Esophagus muscularis mucosa (tissue), 4 donors: Measurements from ENCODE around the gene ST7L. TPM values are rescaled to one million over a fixed set of nuclear protein-coding genes. Genes with fewer than 3 reads are reported as not detected.

Experiments
- DNase-seq: peaks from one replicate; pipeline ENCODE4 v3.0.0-alpha.2; 2017; ENCODE audit errors: extremely low spot score
- H3K27ac ChIP-seq, 4 donors: fragments of 200-600 bp; sonication (generic); replicated peaks in 1 of 4; 1 replicate in 3 of 4; 2 replicates in 1 of 4; pipeline ENCODE4 v1.5.1; 2016 to 2019; ENCODE audit warnings: mild to moderate bottlenecking in 1 of 4
- H3K27me3 ChIP-seq, 4 donors: fragments of 200-600 bp; sonication (generic); one replicate each; pipeline versions ENCODE4 v1.5.1 to v1.6.0; 2016 to 2019
- H3K36me3 ChIP-seq, 4 donors: fragments of 200-600 bp; sonication (generic); one replicate each; pipeline ENCODE4 v1.5.1; 2016 to 2019
- H3K4me1 ChIP-seq, 4 donors: fragments of 200-600 bp; sonication (generic); one replicate each; pipeline ENCODE4 v1.5.1; 2016 to 2019
- H3K4me3 ChIP-seq, 4 donors: fragments of 200-600 bp; sonication (generic); 1 replicate in 2 of 4; 2 replicates in 2 of 4; pipeline ENCODE4 v1.5.1; 2016 to 2019; ENCODE audit warnings: mild to moderate bottlenecking in 4 of 4, moderate library complexity in 1 of 4
- H3K9me3 ChIP-seq, 4 donors: fragments of 200-600 bp; sonication (generic); 1 replicate in 3 of 4; 2 replicates in 1 of 4; pipeline ENCODE4 v1.5.1; 2016 to 2019
- CTCF ChIP-seq, 3 experiments: fragments of 200-600 bp in 2 of 3; fragments of 450-650 bp in 1 of 3; sonication (generic) in 2 of 3; IDR thresholded peaks; one replicate each; pipeline ENCODE4 v1.5.1; 2017 to 2019; ENCODE audit warnings: antibody characterized with exemption in 3 of 3, mild to moderate bottlenecking in 2 of 3, moderate library complexity in 1 of 3
- EP300 ChIP-seq: sonication (generic); formaldehyde crosslinking; IDR thresholded peaks from one replicate; pipeline ENCODE4 v1.6.1; 2017; ENCODE audit warnings: antibody characterized with exemption
- POLR2A ChIP-seq: fragments of 450-650 bp; IDR thresholded peaks from one replicate; pipeline ENCODE4 v1.6.1; 2017; ENCODE audit warnings: antibody characterized with exemption, moderate library complexity, mild to moderate bottlenecking, low read depth
- POLR2AphosphoS5 ChIP-seq, 2 donors: sonication (generic); formaldehyde crosslinking; IDR thresholded peaks; one replicate each; pipeline ENCODE4 v1.6.1; 2017; ENCODE audit warnings: antibody characterized with exemption in 2 of 2
- WGBS: methylation state at CpG from one replicate; pipeline ENCODE4 v1.1.5; 2018; 5-methylcytosine and 5-hydroxymethylcytosine counted together
- intact Hi-C: fragments of 100-400 bp; cut with DNase I; formaldehyde crosslinking; loops from one replicate; pipeline ENCODE4 v1.15.1; 2023
- total RNA-seq, 4 donors: library from RNA; depleted of rRNA; stranded (reverse); fragments of >200 nt; gene quantifications; one replicate each; pipeline versions ENCODE4 v1.1.0 to v1.2.1, GENCODE V29; 2016

ST7L gene
- total RNA-seq, 4 donors from 2014 or later = 12.9 to 23.0 (median 21.0) TPM

GRCh38 chr1:112605633-112606327 lies 13.2 kb downstream of the ST7L start:
- no peaks in the 10 kb centered on the region for H3K4me1 ChIP-seq
- no peaks in the 10 kb centered on the region for H3K27me3 ChIP-seq
- WGBS = 88% methylated on average over 4 of the region's 4 CpGs
- TF ChIP-seq POLR2A (no peak), POLR2AphosphoS5 (IDR thresholded peaks at IDR 0.05) (no peak), EP300 (no peak)
- no peaks in the 10 kb centered on the region for H3K9me3 ChIP-seq
- no peak overlapping the region for H3K27ac ChIP-seq
- H3K4me3 ChIP-seq = no peak overlapping the region
- intact Hi-C loops = no loop called here
- peaks cover 29 to 96% (median 88%) of the 10 kb centered on the region in 4 donors for H3K36me3 ChIP-seq
- no peak for DNase-seq

- Histone ChIP-seq H3K27ac (no peak overlapping the region), H3K4me3 (no peak overlapping the region), H3K4me1 (no peaks in the 10 kb centered on the region), H3K36me3 (peaks cover 25 to 92% (median 79%) of the 10 kb centered on the region in 4 donors), H3K27me3 (no peaks in the 10 kb centered on the region), H3K9me3 (no peaks in the 10 kb centered on the region)
- 96% methylated on average over 1 of the region's 1 CpG for WGBS
- no peak for DNase-seq
- intact Hi-C loops = no loop called here
- TF ChIP-seq CTCF (IDR thresholded peaks at IDR 0.05) (no peak), POLR2AphosphoS5 (IDR thresholded peaks at IDR 0.05) (no peak), POLR2A (no peak), EP300 (no peak)
These were observed 15.4 kb downstream of the ST7L start for GRCh38 chr1:112603541-112603940.

GRCh38 chr1:112603012-112603411 lies 15.9 kb downstream of the ST7L start:
- peaks cover 25 to 92% (median 77%) of the 10 kb centered on the region in 4 donors for H3K36me3 ChIP-seq
- no peaks in the 10 kb centered on the region for H3K4me1 ChIP-seq
- H3K9me3 ChIP-seq = no peaks in the 10 kb centered on the region
- H3K27ac ChIP-seq = no peak overlapping the region
- TF ChIP-seq EP300 = no peak
- no peak for DNase-seq
- intact Hi-C loops = no loop called here
- 98% methylated on average over 2 of the region's 2 CpGs for WGBS
- no peaks in the 10 kb centered on the region for H3K27me3 ChIP-seq
- H3K4me3 ChIP-seq = no peak overlapping the region

- Histone ChIP-seq H3K4me3 (no peak overlapping the region), H3K27ac (no peak overlapping the region), H3K36me3 (peaks cover 23 to 92% (median 69%) of the 10 kb centered on the region in 4 donors), H3K4me1 (no peaks in the 10 kb centered on the region), H3K9me3 (no peaks in the 10 kb centered on the region), H3K27me3 (no peaks in the 10 kb centered on the region)
- DNase-seq = no peak
- intact Hi-C loops = no loop called here
- TF ChIP-seq EP300 = no peak
- TF ChIP-seq POLR2A = no peak
- TF ChIP-seq CTCF (IDR thresholded peaks at IDR 0.05) = no peak
- no peak for TF ChIP-seq POLR2AphosphoS5 (IDR thresholded peaks at IDR 0.05)
- 89% methylated on average over 4 of the region's 4 CpGs for WGBS
These were observed 19.5 kb downstream of the ST7L start for GRCh38 chr1:112599477-112599876.

GRCh38 chr1:112594208-112594876 lies 24.6 kb downstream of the ST7L start:
- 60% methylated on average over 3 of the region's 3 CpGs for WGBS

More at GRCh38 chr1:112594208-112594876, 24.6 kb downstream of the ST7L start:
- no peak for DNase-seq
- no peaks in the 10 kb centered on the region for H3K9me3 ChIP-seq
- intact Hi-C loops = no loop called here
- no peak for TF ChIP-seq CTCF (IDR thresholded peaks at IDR 0.05)
- TF ChIP-seq POLR2AphosphoS5 (IDR thresholded peaks at IDR 0.05) = no peak
- no peak for TF ChIP-seq POLR2A
- no peak for TF ChIP-seq EP300
- peaks cover 15 to 84% (median 50%) of the 10 kb centered on the region in 4 donors for H3K36me3 ChIP-seq
- no peaks in the 10 kb centered on the region for H3K27me3 ChIP-seq
- no peak overlapping the region for H3K4me3 ChIP-seq
- no peaks in the 10 kb centered on the region for H3K4me1 ChIP-seq
- no peak overlapping the region for H3K27ac ChIP-seq
